ENCODE data around the gene CERS6. TPM values are rescaled to one million over a fixed set of nuclear protein-coding genes. Genes with fewer than 3 reads are reported as not detected.

Gene CERS6
- total RNA-seq, 1 donor from 2014 or later, result 30.8 TPM

GRCh38 chr2:168457190-168457895 lies 1.3 kb downstream of the CERS6 start:
- Mint-ChIP-seq H3K4me3 (ENCODE audit: unreplicated experiment) (no peak overlapping the region), H3K27ac (ENCODE audit: unreplicated experiment) (peak overlapping the region; percentile 52), H3K36me3 (ENCODE audit: low read depth) (no peaks in the 10 kb centered on the region), H3K4me1 (ENCODE audit: low read depth) (peaks cover 44% of the 10 kb centered on the region), H3K9me3 (ENCODE audit: low read depth) (no peaks in the 10 kb centered on the region), H3K27me3 (ENCODE audit: low read depth) (no peaks in the 10 kb centered on the region)
- no peak for DNase-seq (ENCODE audit: low spot score)
- no peak for TF ChIP-seq CTCF (IDR thresholded peaks at IDR 0.05)

- H3K4me3 Mint-ChIP-seq (ENCODE audit: unreplicated experiment), result no peak overlapping the region
- no peaks in the 10 kb centered on the region for H3K27me3 Mint-ChIP-seq (ENCODE audit: low read depth)
- H3K4me1 Mint-ChIP-seq (ENCODE audit: low read depth), result peaks cover 44% of the 10 kb centered on the region
- H3K9me3 Mint-ChIP-seq (ENCODE audit: low read depth), result no peaks in the 10 kb centered on the region
- no peaks in the 10 kb centered on the region for H3K36me3 Mint-ChIP-seq (ENCODE audit: low read depth)
- no peak for TF ChIP-seq CTCF (IDR thresholded peaks at IDR 0.05)
- H3K27ac Mint-ChIP-seq (ENCODE audit: unreplicated experiment), result no peak overlapping the region
- DNase-seq (ENCODE audit: low spot score), result no peak
Measured at GRCh38 chr2:168458139-168458538, 2.1 kb downstream of the CERS6 start.

GRCh38 chr2:168459256-168459655 lies 3.2 kb downstream of the CERS6 start:
- TF ChIP-seq CTCF (IDR thresholded peaks at IDR 0.05), result no peak
- Mint-ChIP-seq H3K27ac (ENCODE audit: unreplicated experiment) (no peak overlapping the region), H3K9me3 (ENCODE audit: low read depth) (no peaks in the 10 kb centered on the region), H3K36me3 (ENCODE audit: low read depth) (no peaks in the 10 kb centered on the region), H3K4me3 (ENCODE audit: unreplicated experiment) (no peak overlapping the region), H3K4me1 (ENCODE audit: low read depth) (peaks cover 44% of the 10 kb centered on the region), H3K27me3 (ENCODE audit: low read depth) (no peaks in the 10 kb centered on the region)
- no peak for DNase-seq (ENCODE audit: low spot score)

- H3K4me3 Mint-ChIP-seq (ENCODE audit: unreplicated experiment), result no peak overlapping the region
- no peaks in the 10 kb centered on the region for H3K36me3 Mint-ChIP-seq (ENCODE audit: low read depth)
- DNase-seq (ENCODE audit: low spot score), result no peak
- peaks cover 45% of the 10 kb centered on the region for H3K4me1 Mint-ChIP-seq (ENCODE audit: low read depth)
- no peak overlapping the region for H3K27ac Mint-ChIP-seq (ENCODE audit: unreplicated experiment)
- no peaks in the 10 kb centered on the region for H3K27me3 Mint-ChIP-seq (ENCODE audit: low read depth)
- H3K9me3 Mint-ChIP-seq (ENCODE audit: low read depth), result no peaks in the 10 kb centered on the region
- no peak for TF ChIP-seq CTCF (IDR thresholded peaks at IDR 0.05)
Measured at GRCh38 chr2:168460571-168460970, 4.5 kb downstream of the CERS6 start.

- Mint-ChIP-seq H3K27me3 (ENCODE audit: low read depth) (no peaks in the 10 kb centered on the region), H3K27ac (ENCODE audit: unreplicated experiment) (peak overlapping the region; percentile 84), H3K4me1 (ENCODE audit: low read depth) (peaks cover 53% of the 10 kb centered on the region), H3K9me3 (ENCODE audit: low read depth) (no peaks in the 10 kb centered on the region), H3K4me3 (ENCODE audit: unreplicated experiment) (no peak overlapping the region), H3K36me3 (ENCODE audit: low read depth) (no peaks in the 10 kb centered on the region)
- no peak for DNase-seq (ENCODE audit: low spot score)
- no peak for TF ChIP-seq CTCF (IDR thresholded peaks at IDR 0.05)
Measured at GRCh38 chr2:168461178-168461941, 5.3 kb downstream of the CERS6 start.
